Activated T-cell treated with anti-CD3 and anti-CD28 coated beads for 4 hours (primary cell): ENCODE results near the gene SERP2.

Source experiments
- DNase-seq: peaks from one replicate; pipeline ENCODE4 v3.0.0-alpha.2; 2020

Gene SERP2

GRCh38 chr13:44359983-44360375 lies 13.6 kb upstream of the SERP2 start:
- DNase-seq: no peak

- DNase-seq: no peak
Observed at GRCh38 chr13:44362394-44363040, 11.1 kb upstream of the SERP2 start.

- no peak for DNase-seq
Observed at GRCh38 chr13:44363631-44364344, 9.8 kb upstream of the SERP2 start.

- no peak for DNase-seq
Observed at GRCh38 chr13:44364345-44365000, 9.2 kb upstream of the SERP2 start.

GRCh38 chr13:44365008-44365407 lies 8.6 kb upstream of the SERP2 start:
- no peak for DNase-seq

GRCh38 chr13:44365899-44366298 lies 7.7 kb upstream of the SERP2 start:
- no peak for DNase-seq

GRCh38 chr13:44368062-44368591 lies 5.5 kb upstream of the SERP2 start:
- no peak for DNase-seq

GRCh38 chr13:44368599-44369368 lies 4.8 kb upstream of the SERP2 start:
- DNase-seq: no peak

- no peak for DNase-seq
Observed at GRCh38 chr13:44371421-44371820, 2.2 kb upstream of the SERP2 start.

GRCh38 chr13:44373247-44373600 lies 400 bp upstream of the SERP2 start:
- DNase-seq: no peak

GRCh38 chr13:44374348-44374712 lies 706 bp downstream of the SERP2 start:
- no peak for DNase-seq

- no peak for DNase-seq
Observed at GRCh38 chr13:44378277-44378676, 4.7 kb downstream of the SERP2 start.

- DNase-seq: no peak
Observed at GRCh38 chr13:44379885-44380284, 6.3 kb downstream of the SERP2 start.

GRCh38 chr13:44380404-44381165 lies 7.0 kb downstream of the SERP2 start:
- DNase-seq: no peak

- no peak for DNase-seq
Observed at GRCh38 chr13:44382635-44383145, 9.1 kb downstream of the SERP2 start.

GRCh38 chr13:44383945-44384344 lies 10.3 kb downstream of the SERP2 start:
- no peak for DNase-seq

GRCh38 chr13:44384778-44385177 lies 11.2 kb downstream of the SERP2 start:
- no peak for DNase-seq

GRCh38 chr13:44385401-44385800 lies 11.8 kb downstream of the SERP2 start:
- DNase-seq: no peak

- no peak for DNase-seq
Observed at GRCh38 chr13:44385847-44386246, 12.2 kb downstream of the SERP2 start.

- no peak for DNase-seq
Observed at GRCh38 chr13:44386913-44387556, 13.4 kb downstream of the SERP2 start.

GRCh38 chr13:44388427-44389059 lies 14.9 kb downstream of the SERP2 start:
- DNase-seq: no peak
